ENCODE results near the gene MSN. TPM values are rescaled to one million over a fixed set of nuclear protein-coding genes. Genes with fewer than 3 reads are reported as not detected.

MSN gene
- total and polyA plus RNA-seq, 2 experiments from 2014 or later: 73.0 to 73.5 TPM

- no peak overlapping the region for H3K4me2 ChIP-seq
- no peaks in the 10 kb centered on the region for H3K4me1 ChIP-seq (ENCODE audit: insufficient read depth)
These were observed 19.9 kb downstream of the MSN start for GRCh38 chrX:65687367-65687766.

DNA sequence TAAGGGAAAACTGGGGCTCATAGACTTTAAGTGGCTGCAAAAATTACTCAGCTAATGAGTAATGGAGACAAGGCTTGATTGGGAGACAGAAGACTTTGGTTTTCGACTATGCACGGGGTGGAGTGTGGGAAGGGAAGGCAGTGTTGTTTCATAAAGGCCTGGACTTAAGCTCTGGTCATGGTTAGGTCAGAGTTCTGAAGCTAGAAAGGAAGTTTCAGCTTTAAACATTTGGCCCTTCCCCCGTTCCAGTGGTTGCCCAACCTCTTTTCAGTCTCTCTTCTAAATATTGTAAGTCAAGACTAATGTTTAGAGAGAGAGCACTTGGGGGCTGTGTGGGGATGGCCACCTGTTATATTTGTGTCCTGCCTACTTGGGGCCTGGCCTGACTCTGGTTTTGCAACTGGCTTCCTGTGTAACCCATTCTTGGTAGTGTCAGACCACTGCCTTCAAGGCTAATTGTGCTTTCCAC is 21.0 kb downstream of the MSN start:
- no peak for TF ChIP-seq EZH2 (IDR thresholded peaks at IDR 0.05; ENCODE audit: borderline replicate concordance)
- TF ChIP-seq, protein P1, sequence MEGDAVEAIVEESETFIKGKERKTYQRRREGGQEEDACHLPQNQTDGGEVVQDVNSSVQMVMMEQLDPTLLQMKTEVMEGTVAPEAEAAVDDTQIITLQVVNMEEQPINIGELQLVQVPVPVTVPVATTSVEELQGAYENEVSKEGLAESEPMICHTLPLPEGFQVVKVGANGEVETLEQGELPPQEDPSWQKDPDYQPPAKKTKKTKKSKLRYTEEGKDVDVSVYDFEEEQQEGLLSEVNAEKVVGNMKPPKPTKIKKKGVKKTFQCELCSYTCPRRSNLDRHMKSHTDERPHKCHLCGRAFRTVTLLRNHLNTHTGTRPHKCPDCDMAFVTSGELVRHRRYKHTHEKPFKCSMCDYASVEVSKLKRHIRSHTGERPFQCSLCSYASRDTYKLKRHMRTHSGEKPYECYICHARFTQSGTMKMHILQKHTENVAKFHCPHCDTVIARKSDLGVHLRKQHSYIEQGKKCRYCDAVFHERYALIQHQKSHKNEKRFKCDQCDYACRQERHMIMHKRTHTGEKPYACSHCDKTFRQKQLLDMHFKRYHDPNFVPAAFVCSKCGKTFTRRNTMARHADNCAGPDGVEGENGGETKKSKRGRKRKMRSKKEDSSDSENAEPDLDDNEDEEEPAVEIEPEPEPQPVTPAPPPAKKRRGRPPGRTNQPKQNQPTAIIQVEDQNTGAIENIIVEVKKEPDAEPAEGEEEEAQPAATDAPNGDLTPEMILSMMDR (IDR thresholded peaks at IDR 0.05; ENCODE audit: poor library complexity): no peak
- no peak for TF ChIP-seq EZH2phosphoT487 (IDR thresholded peaks at IDR 0.05; ENCODE audit: low read depth, severe bottlenecking, unreplicated experiment)
- H3K79me2 ChIP-seq: peaks cover 20% of the 10 kb centered on the region
- H2AFZ ChIP-seq: no peak overlapping the region
- no peak overlapping the region for H3K27ac ChIP-seq
- no peaks in the 10 kb centered on the region for H3K9me3 ChIP-seq (ENCODE audit: low read depth)
- no peak overlapping the region for H3K4me3 ChIP-seq
- DNase-seq (ENCODE audit: low spot score): no peak
- H4K20me1 ChIP-seq (ENCODE audit: insufficient read depth, poor library complexity, severe bottlenecking): no peaks in the 10 kb centered on the region
- no peaks in the 10 kb centered on the region for H3K4me1 ChIP-seq (ENCODE audit: insufficient read depth)
- no peaks in the 10 kb centered on the region for H3K36me3 ChIP-seq (replicated peaks; ENCODE audit: insufficient read depth, low read depth)
- H3K27me3 ChIP-seq: no peaks in the 10 kb centered on the region
- H3K4me2 ChIP-seq: no peak overlapping the region
- WGBS (ENCODE audit: low lambda C conversion rate, missing lambda C conversion rate): 73% methylated on average over 3 of the region's 3 CpGs
- H3K9me2 ChIP-seq (replicated peaks; ENCODE audit: insufficient read depth): no peaks in the 10 kb centered on the region

More at GRCh38 chrX:65687367-65687766, 19.9 kb downstream of the MSN start:
- H3K79me2 ChIP-seq: peaks cover 20% of the 10 kb centered on the region
- TF ChIP-seq EZH2phosphoT487 (IDR thresholded peaks at IDR 0.05; ENCODE audit: low read depth, severe bottlenecking, unreplicated experiment) (no peak), EZH2 (IDR thresholded peaks at IDR 0.05; ENCODE audit: borderline replicate concordance) (no peak)
- TF ChIP-seq, protein P1 (IDR thresholded peaks at IDR 0.05; ENCODE audit: poor library complexity): no peak
- H3K4me3 ChIP-seq: no peak overlapping the region
- no peak overlapping the region for H2AFZ ChIP-seq
- no peaks in the 10 kb centered on the region for H3K9me3 ChIP-seq (ENCODE audit: low read depth)
- no peaks in the 10 kb centered on the region for H4K20me1 ChIP-seq (ENCODE audit: insufficient read depth, poor library complexity, severe bottlenecking)
- H3K27me3 ChIP-seq: no peaks in the 10 kb centered on the region
- no peak overlapping the region for H3K27ac ChIP-seq
- DNase-seq (ENCODE audit: low spot score): no peak
- H3K9me2 ChIP-seq (replicated peaks; ENCODE audit: insufficient read depth): no peaks in the 10 kb centered on the region
- WGBS (ENCODE audit: low lambda C conversion rate, missing lambda C conversion rate): 72% methylated on average over 3 of the region's 3 CpGs
- no peaks in the 10 kb centered on the region for H3K36me3 ChIP-seq (replicated peaks; ENCODE audit: insufficient read depth, low read depth)

DNA sequence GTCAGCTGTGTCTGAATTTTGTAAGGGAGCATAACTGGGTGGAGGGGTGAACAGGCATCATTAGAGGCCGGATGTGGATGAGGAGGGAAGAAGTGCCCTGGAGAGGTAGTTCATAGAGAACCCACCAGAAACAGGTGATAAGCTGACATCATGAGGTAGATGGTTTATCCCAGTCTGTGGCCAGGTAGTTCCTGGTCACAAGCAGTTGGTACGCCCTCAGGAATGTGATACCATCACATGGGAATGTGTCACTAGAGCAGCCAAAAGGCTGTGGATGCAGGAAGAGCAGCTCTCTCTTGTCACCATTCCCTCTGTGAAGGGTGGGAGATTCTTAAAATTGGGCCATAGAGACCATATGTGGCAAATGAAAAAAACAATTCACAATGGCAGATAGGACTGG is 21.9 kb downstream of the MSN start:
- H3K4me3 ChIP-seq: no peak overlapping the region
- H4K20me1 ChIP-seq (ENCODE audit: insufficient read depth, poor library complexity, severe bottlenecking): no peaks in the 10 kb centered on the region
- no peak for DNase-seq (ENCODE audit: low spot score)
- H3K9me2 ChIP-seq (replicated peaks; ENCODE audit: insufficient read depth): no peaks in the 10 kb centered on the region
- peaks cover 18% of the 10 kb centered on the region for H3K79me2 ChIP-seq
- H3K4me1 ChIP-seq (ENCODE audit: insufficient read depth): no peaks in the 10 kb centered on the region
- 88% methylated on average over 2 of the region's 2 CpGs for WGBS (ENCODE audit: low lambda C conversion rate, missing lambda C conversion rate)
- H2AFZ ChIP-seq: no peak overlapping the region
- no peak overlapping the region for H3K4me2 ChIP-seq
- no peaks in the 10 kb centered on the region for H3K27me3 ChIP-seq
- H3K36me3 ChIP-seq (replicated peaks; ENCODE audit: insufficient read depth, low read depth): no peaks in the 10 kb centered on the region
- H3K9me3 ChIP-seq (ENCODE audit: low read depth): no peaks in the 10 kb centered on the region
- no peak overlapping the region for H3K27ac ChIP-seq
- no peak for TF ChIP-seq EZH2phosphoT487 (IDR thresholded peaks at IDR 0.05; ENCODE audit: low read depth, severe bottlenecking, unreplicated experiment)
- TF ChIP-seq EZH2 (IDR thresholded peaks at IDR 0.05; ENCODE audit: borderline replicate concordance): no peak
- TF ChIP-seq, protein P1 (IDR thresholded peaks at IDR 0.05; ENCODE audit: poor library complexity): no peak
